ENCODE results near the gene REV3L.
"Not testable (repeated sequence)": the region's sequence is repeated elsewhere in the genome, so short reads cannot be mapped to it uniquely, and the experiment has no call there.

The REV3L gene

DNA sequence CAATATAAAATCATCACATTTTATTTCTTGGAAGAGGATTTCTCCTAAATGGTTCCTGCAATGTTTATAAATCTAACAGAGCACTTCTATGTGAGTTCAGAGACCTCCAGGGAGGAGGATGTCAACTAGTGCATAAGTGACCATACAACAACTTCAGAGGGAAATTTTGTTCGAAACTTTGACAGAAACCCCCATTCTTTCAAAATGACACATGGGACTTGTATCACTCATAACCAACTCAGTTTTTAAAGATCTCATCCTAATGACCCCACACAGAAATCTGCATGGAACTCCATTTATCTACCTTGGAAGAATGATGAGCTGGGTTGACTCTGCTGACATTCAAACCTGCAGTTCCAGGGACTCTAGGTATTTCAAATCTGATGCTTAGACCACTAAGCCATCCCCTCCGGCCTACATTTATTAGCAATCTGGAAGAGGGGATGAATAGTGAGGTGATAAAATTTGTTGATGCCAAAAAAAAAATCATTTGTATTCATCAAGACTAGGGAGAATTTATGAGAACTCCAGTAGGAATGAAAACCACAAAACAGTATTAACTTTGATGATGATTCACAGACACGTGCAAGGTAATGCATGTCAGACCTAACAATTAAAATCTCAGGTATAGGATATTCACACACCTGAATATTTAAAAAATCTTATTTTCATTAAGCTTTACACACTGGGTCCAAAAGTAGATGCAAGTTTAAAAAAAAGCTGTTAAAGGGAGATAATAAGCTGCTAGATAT lies 153.0 kb downstream of the REV3L start:
- no peaks in the 10 kb centered on the region for H3K9me3 ChIP-seq (ENCODE audit: insufficient read depth, low read depth, low read length)
- no peak overlapping the region for H2AFZ ChIP-seq (ENCODE audit: low read length)
- H3K9me2 ChIP-seq (replicated peaks; ENCODE audit: low read depth, low read length) = no peaks in the 10 kb centered on the region
- TF ChIP-seq, protein P1, sequence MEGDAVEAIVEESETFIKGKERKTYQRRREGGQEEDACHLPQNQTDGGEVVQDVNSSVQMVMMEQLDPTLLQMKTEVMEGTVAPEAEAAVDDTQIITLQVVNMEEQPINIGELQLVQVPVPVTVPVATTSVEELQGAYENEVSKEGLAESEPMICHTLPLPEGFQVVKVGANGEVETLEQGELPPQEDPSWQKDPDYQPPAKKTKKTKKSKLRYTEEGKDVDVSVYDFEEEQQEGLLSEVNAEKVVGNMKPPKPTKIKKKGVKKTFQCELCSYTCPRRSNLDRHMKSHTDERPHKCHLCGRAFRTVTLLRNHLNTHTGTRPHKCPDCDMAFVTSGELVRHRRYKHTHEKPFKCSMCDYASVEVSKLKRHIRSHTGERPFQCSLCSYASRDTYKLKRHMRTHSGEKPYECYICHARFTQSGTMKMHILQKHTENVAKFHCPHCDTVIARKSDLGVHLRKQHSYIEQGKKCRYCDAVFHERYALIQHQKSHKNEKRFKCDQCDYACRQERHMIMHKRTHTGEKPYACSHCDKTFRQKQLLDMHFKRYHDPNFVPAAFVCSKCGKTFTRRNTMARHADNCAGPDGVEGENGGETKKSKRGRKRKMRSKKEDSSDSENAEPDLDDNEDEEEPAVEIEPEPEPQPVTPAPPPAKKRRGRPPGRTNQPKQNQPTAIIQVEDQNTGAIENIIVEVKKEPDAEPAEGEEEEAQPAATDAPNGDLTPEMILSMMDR (conservative IDR thresholded peaks at IDR 0.05; ENCODE audit: low read length) = no peak
- no peak for TF ChIP-seq EZH2phosphoT487 (IDR thresholded peaks at IDR 0.05; ENCODE audit: borderline replicate concordance)
- no peaks in the 10 kb centered on the region for H3K79me2 ChIP-seq (ENCODE audit: insufficient read depth, low read length)
- peaks cover 55% of the 10 kb centered on the region for H3K36me3 ChIP-seq (ENCODE audit: insufficient read depth, low read length)
- no peak overlapping the region for H3K4me3 ChIP-seq (ENCODE audit: low read length, poor library complexity, severe bottlenecking)
- H3F3A ChIP-seq (ENCODE audit: low read depth) = no peaks in the 10 kb centered on the region
- H3K27me3 ChIP-seq (ENCODE audit: insufficient read depth, low read length, poor library complexity, severe bottlenecking) = no peaks in the 10 kb centered on the region
- H4K20me1 ChIP-seq (ENCODE audit: insufficient read depth, low read length, poor library complexity, severe bottlenecking) = no peaks in the 10 kb centered on the region
- H3K4me1 ChIP-seq (ENCODE audit: insufficient read depth, low read length, poor library complexity, severe bottlenecking) = no peaks in the 10 kb centered on the region
- no peak overlapping the region for H3K9ac ChIP-seq (ENCODE audit: low read depth, low read length, poor library complexity, severe bottlenecking)
- no peak overlapping the region for H3K4me2 ChIP-seq (ENCODE audit: low read depth, low read length, poor library complexity, severe bottlenecking)

DNA sequence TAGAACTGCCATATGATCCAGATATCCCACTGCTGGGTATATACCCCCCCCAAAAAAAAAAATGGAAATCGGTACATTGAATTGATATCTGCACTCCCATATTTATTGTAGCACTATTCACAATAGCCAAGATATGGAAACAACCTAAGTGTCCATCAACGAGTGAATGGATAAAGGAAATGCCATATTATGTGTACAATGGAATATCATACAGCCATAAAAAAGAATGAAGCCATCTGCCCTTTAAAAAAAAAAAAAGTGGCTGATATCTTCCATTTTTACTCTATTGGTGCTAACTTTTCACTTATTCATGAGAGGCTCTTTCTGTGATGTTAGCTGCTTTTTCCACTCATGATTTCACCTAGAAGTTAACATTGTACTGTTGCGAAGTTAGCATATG lies 156.5 kb downstream of the REV3L start:
- Histone ChIP-seq H3K9me3 (ENCODE audit: insufficient read depth, low read depth, low read length) (no peaks in the 10 kb centered on the region), H3K4me1 (ENCODE audit: insufficient read depth, low read length, poor library complexity, severe bottlenecking) (no peaks in the 10 kb centered on the region), H2AFZ (ENCODE audit: low read length) (no peak overlapping the region), H3K9me2 (replicated peaks; ENCODE audit: low read depth, low read length) (no peaks in the 10 kb centered on the region), H4K20me1 (ENCODE audit: insufficient read depth, low read length, poor library complexity, severe bottlenecking) (no peaks in the 10 kb centered on the region), H3K4me3 (ENCODE audit: low read length, poor library complexity, severe bottlenecking) (no peak overlapping the region), H3K4me2 (ENCODE audit: low read depth, low read length, poor library complexity, severe bottlenecking) (no peak overlapping the region), H3K9ac (ENCODE audit: low read depth, low read length, poor library complexity, severe bottlenecking) (no peak overlapping the region), H3F3A (ENCODE audit: low read depth) (no peaks in the 10 kb centered on the region), H3K79me2 (ENCODE audit: insufficient read depth, low read length) (no peaks in the 10 kb centered on the region), H3K36me3 (ENCODE audit: insufficient read depth, low read length) (peaks cover 57% of the 10 kb centered on the region; the same call in 1 of the 2 replicates), H3K27me3 (ENCODE audit: insufficient read depth, low read length, poor library complexity, severe bottlenecking) (no peaks in the 10 kb centered on the region)
- TF ChIP-seq, protein P1 (conservative IDR thresholded peaks at IDR 0.05; ENCODE audit: low read length) = no peak
- TF ChIP-seq EZH2phosphoT487 (IDR thresholded peaks at IDR 0.05; ENCODE audit: borderline replicate concordance) = no peak

- peaks cover 42% of the 10 kb centered on the region; the same call in 1 of the 2 replicates for H3K36me3 ChIP-seq (ENCODE audit: insufficient read depth, low read length)
- no peak overlapping the region for H3K4me2 ChIP-seq (ENCODE audit: low read depth, low read length, poor library complexity, severe bottlenecking)
- H2AFZ ChIP-seq (ENCODE audit: low read length) = no peak overlapping the region
- H3K4me1 ChIP-seq (ENCODE audit: insufficient read depth, low read length, poor library complexity, severe bottlenecking) = no peaks in the 10 kb centered on the region
- H3F3A ChIP-seq (ENCODE audit: low read depth) = no peaks in the 10 kb centered on the region
- no peaks in the 10 kb centered on the region for H3K79me2 ChIP-seq (ENCODE audit: insufficient read depth, low read length)
- H3K9ac ChIP-seq (ENCODE audit: low read depth, low read length, poor library complexity, severe bottlenecking) = no peak overlapping the region
- no peaks in the 10 kb centered on the region for H4K20me1 ChIP-seq (ENCODE audit: insufficient read depth, low read length, poor library complexity, severe bottlenecking)
- no peaks in the 10 kb centered on the region for H3K9me3 ChIP-seq (ENCODE audit: insufficient read depth, low read depth, low read length)
- no peak overlapping the region for H3K4me3 ChIP-seq (ENCODE audit: low read length, poor library complexity, severe bottlenecking)
- H3K27me3 ChIP-seq (ENCODE audit: insufficient read depth, low read length, poor library complexity, severe bottlenecking) = no peaks in the 10 kb centered on the region
- TF ChIP-seq, protein P1 (conservative IDR thresholded peaks at IDR 0.05; ENCODE audit: low read length) = no peak
- no peak for TF ChIP-seq EZH2phosphoT487 (IDR thresholded peaks at IDR 0.05; ENCODE audit: borderline replicate concordance)
- no peaks in the 10 kb centered on the region for H3K9me2 ChIP-seq (replicated peaks; ENCODE audit: low read depth, low read length)
These were observed 160.9 kb downstream of the REV3L start for GRCh38 chr6:111322145-111322544.

DNA sequence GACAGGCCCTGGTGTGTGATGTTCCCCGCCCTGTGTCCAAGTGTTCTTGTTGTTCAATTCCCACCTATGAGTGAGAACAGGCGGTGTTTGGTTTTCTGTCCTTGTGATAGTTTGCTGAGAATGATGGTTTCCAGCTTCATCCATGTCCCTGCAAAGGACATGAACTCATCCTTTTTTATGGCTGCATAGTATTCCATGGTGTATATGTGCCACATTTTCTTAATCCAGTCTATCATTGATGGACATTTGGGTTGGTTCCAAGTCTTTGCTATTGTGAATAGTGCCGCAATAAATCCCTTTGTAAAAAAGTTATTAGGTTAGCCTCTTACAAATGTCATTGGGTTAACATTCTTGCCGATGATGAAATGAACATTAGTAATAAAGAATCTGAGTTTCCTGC lies 175.1 kb downstream of the REV3L start:
- H3K36me3 ChIP-seq (ENCODE audit: insufficient read depth, low read length) = peaks cover 42% of the 10 kb centered on the region; the same call in 1 of the 2 replicates
- H3K4me1 ChIP-seq (ENCODE audit: insufficient read depth, low read length, poor library complexity, severe bottlenecking); H3K79me2 ChIP-seq (ENCODE audit: insufficient read depth, low read length); H3K9me2 ChIP-seq (replicated peaks; ENCODE audit: low read depth, low read length); H3K4me2 ChIP-seq (ENCODE audit: low read depth, low read length, poor library complexity, severe bottlenecking); H3K9ac ChIP-seq (ENCODE audit: low read depth, low read length, poor library complexity, severe bottlenecking); H3K9me3 ChIP-seq (ENCODE audit: insufficient read depth, low read depth, low read length); H3F3A ChIP-seq (ENCODE audit: low read depth); H3K4me3 ChIP-seq (ENCODE audit: low read length, poor library complexity, severe bottlenecking); H4K20me1 ChIP-seq (ENCODE audit: insufficient read depth, low read length, poor library complexity, severe bottlenecking); H3K27me3 ChIP-seq (ENCODE audit: insufficient read depth, low read length, poor library complexity, severe bottlenecking); H2AFZ ChIP-seq (ENCODE audit: low read length): not testable (repeated sequence)

All from Loucy (cell line).